ENCODE measurements around the gene ABL1.

ABL1 gene

GRCh38 chr9:130806327-130806716 lies 28.7 kb upstream of the ABL1 start:
- no peaks in the 10 kb centered on the region for H3K27me3 ChIP-seq (ENCODE audit: insufficient read depth, low read length, poor library complexity)
- no peaks in the 10 kb centered on the region for H4K20me1 ChIP-seq (ENCODE audit: insufficient read depth, low read length)
- no peak overlapping the region for H3K27ac ChIP-seq (ENCODE audit: low read length)
- H3K4me1 ChIP-seq (ENCODE audit: insufficient read depth, low read length), result no peaks in the 10 kb centered on the region
- no peaks in the 10 kb centered on the region for H3K9me3 ChIP-seq (ENCODE audit: insufficient read depth, low read length, severe bottlenecking)
- peaks cover 8% of the 10 kb centered on the region; the same call in 1 of the 2 replicates for H3K79me2 ChIP-seq (ENCODE audit: insufficient read depth, low read length)
- no peak for TF ChIP-seq CTCF (IDR thresholded peaks at IDR 0.05; ENCODE audit: borderline replicate concordance, extremely low read depth, low read length, poor library complexity, severe bottlenecking)
- no peak for ATAC-seq (ENCODE audit: insufficient read depth, low read depth)
- H2AFZ ChIP-seq (ENCODE audit: low read depth, low read length), result no peak overlapping the region
- no peak overlapping the region for H3K4me3 ChIP-seq (ENCODE audit: low read depth in 1 of 2, low read length in 2 of 2)
- H3K4me2 ChIP-seq (ENCODE audit: insufficient read depth, low read length), result no peak overlapping the region
- H3K9ac ChIP-seq (ENCODE audit: low read depth, low read length), result no peak overlapping the region
- no peak for DNase-seq
- H3K36me3 ChIP-seq (ENCODE audit: insufficient read depth, low read length), result no peaks in the 10 kb centered on the region

GRCh38 chr9:130810609-130811136 lies 24.4 kb upstream of the ABL1 start:
- Histone ChIP-seq H3K9ac (ENCODE audit: low read depth, low read length) (no peak overlapping the region), H3K79me2 (ENCODE audit: insufficient read depth, low read length) (no peaks in the 10 kb centered on the region), H3K4me1 (ENCODE audit: insufficient read depth, low read length) (no peaks in the 10 kb centered on the region), H3K9me3 (ENCODE audit: insufficient read depth, low read length, severe bottlenecking) (no peaks in the 10 kb centered on the region), H3K27me3 (ENCODE audit: insufficient read depth, low read length, poor library complexity) (no peaks in the 10 kb centered on the region), H3K4me3 (ENCODE audit: low read depth in 1 of 2, low read length in 2 of 2) (no peak overlapping the region), H3K36me3 (ENCODE audit: insufficient read depth, low read length) (no peaks in the 10 kb centered on the region), H3K4me2 (ENCODE audit: insufficient read depth, low read length) (no peak overlapping the region), H4K20me1 (ENCODE audit: insufficient read depth, low read length) (no peaks in the 10 kb centered on the region), H2AFZ (ENCODE audit: low read depth, low read length) (no peak overlapping the region), H3K27ac (ENCODE audit: low read length) (no peak overlapping the region)
- ATAC-seq (ENCODE audit: insufficient read depth, low read depth) (no peak), DNase-seq (no peak)
- TF ChIP-seq EZH2 (IDR thresholded peaks at IDR 0.05; ENCODE audit: borderline replicate concordance, low read depth, low read length, severe bottlenecking) (no peak), CTCF (IDR thresholded peaks at IDR 0.05; ENCODE audit: borderline replicate concordance, extremely low read depth, low read length, poor library complexity, severe bottlenecking) (no peak)

DNA sequence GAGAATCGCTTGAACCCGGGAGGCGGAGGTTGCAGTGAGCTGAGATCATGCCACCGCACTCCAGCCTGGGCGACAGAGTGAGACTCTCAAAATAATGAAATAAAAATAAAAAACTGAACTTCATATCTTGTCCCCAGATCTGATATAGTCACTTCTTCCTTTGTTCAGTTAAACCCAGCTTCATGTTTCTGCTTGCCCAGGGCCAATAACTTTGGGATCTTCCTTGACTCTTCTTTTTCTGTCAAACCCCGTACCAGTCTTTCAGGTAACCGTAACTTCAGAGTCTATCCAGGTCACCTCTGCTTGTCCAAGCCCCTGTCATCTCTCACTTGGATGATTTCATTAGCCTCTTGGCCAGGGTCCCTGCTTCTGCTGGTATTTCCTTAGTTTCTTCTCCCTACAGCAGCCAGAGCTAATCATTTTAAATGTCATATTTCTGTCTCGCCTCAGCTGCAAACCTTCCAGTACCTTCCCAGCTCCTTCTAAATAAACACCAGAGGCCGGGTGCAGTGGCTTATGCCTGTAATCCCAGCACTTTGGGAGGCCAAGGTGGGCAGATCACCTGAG lies 19.7 kb upstream of the ABL1 start:
- no peak overlapping the region for H3K27ac ChIP-seq (ENCODE audit: low read length)
- no peak overlapping the region for H3K4me2 ChIP-seq (ENCODE audit: insufficient read depth, low read length)
- H3K4me3 ChIP-seq (ENCODE audit: low read depth in 1 of 2, low read length in 2 of 2), result no peak overlapping the region
- H3K27me3 ChIP-seq (ENCODE audit: insufficient read depth, low read length, poor library complexity), result no peaks in the 10 kb centered on the region
- no peaks in the 10 kb centered on the region for H3K36me3 ChIP-seq (ENCODE audit: insufficient read depth, low read length)
- no peak overlapping the region for H3K9ac ChIP-seq (ENCODE audit: low read depth, low read length)
- no peaks in the 10 kb centered on the region for H4K20me1 ChIP-seq (ENCODE audit: insufficient read depth, low read length)
- no peak overlapping the region for H2AFZ ChIP-seq (ENCODE audit: low read depth, low read length)
- H3K79me2 ChIP-seq (ENCODE audit: insufficient read depth, low read length), result no peaks in the 10 kb centered on the region
- ATAC-seq (ENCODE audit: insufficient read depth, low read depth), result no peak
- TF ChIP-seq CTCF (IDR thresholded peaks at IDR 0.05; ENCODE audit: borderline replicate concordance, extremely low read depth, low read length, poor library complexity, severe bottlenecking) (no peak), EZH2 (IDR thresholded peaks at IDR 0.05; ENCODE audit: borderline replicate concordance, low read depth, low read length, severe bottlenecking) (no peak)
- no peak for DNase-seq
- H3K9me3 ChIP-seq (ENCODE audit: insufficient read depth, low read length, severe bottlenecking), result no peaks in the 10 kb centered on the region
- H3K4me1 ChIP-seq (ENCODE audit: insufficient read depth, low read length), result no peaks in the 10 kb centered on the region
